Measurements from ENCODE around the gene PALM. TPM values are rescaled to one million over a fixed set of nuclear protein-coding genes. Genes with fewer than 3 reads are reported as not detected.
A peak's percentile ranks its signal among the peaks of the same experiment; 100 is the strongest.

PALM gene, protein sequence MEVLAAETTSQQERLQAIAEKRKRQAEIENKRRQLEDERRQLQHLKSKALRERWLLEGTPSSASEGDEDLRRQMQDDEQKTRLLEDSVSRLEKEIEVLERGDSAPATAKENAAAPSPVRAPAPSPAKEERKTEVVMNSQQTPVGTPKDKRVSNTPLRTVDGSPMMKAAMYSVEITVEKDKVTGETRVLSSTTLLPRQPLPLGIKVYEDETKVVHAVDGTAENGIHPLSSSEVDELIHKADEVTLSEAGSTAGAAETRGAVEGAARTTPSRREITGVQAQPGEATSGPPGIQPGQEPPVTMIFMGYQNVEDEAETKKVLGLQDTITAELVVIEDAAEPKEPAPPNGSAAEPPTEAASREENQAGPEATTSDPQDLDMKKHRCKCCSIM
- polyA plus RNA-seq (74.8 and 87.3 TPM in 2 replicates), polyA minus RNA-seq (141 and 155 TPM in 2 replicates)

GRCh38 chr19:708154-709143, at the start of gene PALM:
Gene PALM, plus strand, starts transcription at chr19:708935. Its CDS starts 212 bp downstream, at chr19:709147.
- Histone ChIP-seq H3K27ac (ENCODE audit: low read length) (peak within 1 kb of the TSS; percentile 67), H3K9ac (ENCODE audit: low read length) (peak within 1 kb of the TSS; percentile 83), H3K9me2 (ENCODE audit: insufficient read depth, low read length) (no peaks in the 10 kb centered on the region), H3K9me3 (ENCODE audit: low read length) (no peaks in the 10 kb centered on the region), H3K4me3 (ENCODE audit: low read length) (peak within 1 kb of the TSS; percentile 90), H3K27me3 (ENCODE audit: insufficient read depth, low read depth, low read length) (no peaks in the 10 kb centered on the region), H4K20me1 (ENCODE audit: insufficient read depth) (no peaks in the 10 kb centered on the region), H3K79me2 (replicated peaks; ENCODE audit: insufficient read depth, low read length) (peaks cover 48% of the 10 kb centered on the region), H3F3A (ENCODE audit: insufficient read depth, low read length, poor library complexity, severe bottlenecking) (no peaks in the 10 kb centered on the region), H2AFZ (ENCODE audit: low read depth, low read length) (peak within 1 kb of the TSS; percentile 51), H3K36me3 (ENCODE audit: insufficient read depth, low read length) (no peaks in the 10 kb centered on the region), H3K4me2 (ENCODE audit: low read length) (peak within 1 kb of the TSS; percentile 62)
- peak; percentile 27 for TF ChIP-seq CTCF (IDR thresholded peaks at IDR 0.05; ENCODE audit: poor library complexity, severe bottlenecking)
- TF ChIP-seq REST (IDR thresholded peaks at IDR 0.05; ENCODE audit: borderline replicate concordance) = peak; percentile 37
- TF ChIP-seq RAD21 (conservative IDR thresholded peaks at IDR 0.05) = no peak
- peak; percentile 66 for TF ChIP-seq POLR2AphosphoS5 (IDR thresholded peaks at IDR 0.05)

GRCh38 chr19:660793-661426, 47.8 kb upstream of the PALM start:
- Histone ChIP-seq H3K27ac (ENCODE audit: low read length) (no peak overlapping the region), H3K4me3 (ENCODE audit: low read length) (peak overlapping the region; percentile 91), H3K9ac (ENCODE audit: low read length) (peak overlapping the region; percentile 82), H3F3A (ENCODE audit: insufficient read depth, low read length, poor library complexity, severe bottlenecking) (no peaks in the 10 kb centered on the region), H3K9me3 (ENCODE audit: low read length) (no peaks in the 10 kb centered on the region), H3K9me2 (ENCODE audit: insufficient read depth, low read length) (no peaks in the 10 kb centered on the region), H3K4me2 (ENCODE audit: low read length) (no peak overlapping the region), H3K79me2 (replicated peaks; ENCODE audit: insufficient read depth, low read length) (peaks cover 47% of the 10 kb centered on the region), H3K36me3 (ENCODE audit: insufficient read depth, low read length) (no peaks in the 10 kb centered on the region), H4K20me1 (ENCODE audit: insufficient read depth) (peaks cover 11% of the 10 kb centered on the region), H2AFZ (ENCODE audit: low read depth, low read length) (no peak overlapping the region), H3K27me3 (ENCODE audit: insufficient read depth, low read depth, low read length) (no peaks in the 10 kb centered on the region)
- TF ChIP-seq RAD21 (conservative IDR thresholded peaks at IDR 0.05) = no peak
- TF ChIP-seq EZH2 (IDR thresholded peaks at IDR 0.05; ENCODE audit: borderline replicate concordance, insufficient read depth, low read length, poor library complexity, severe bottlenecking) = no peak
- TF ChIP-seq TAF1 (IDR thresholded peaks at IDR 0.05; ENCODE audit: low read depth) = no peak
- no peak for TF ChIP-seq SMC3 (conservative IDR thresholded peaks at IDR 0.05; ENCODE audit: poor library complexity)
- TF ChIP-seq CTCF (IDR thresholded peaks at IDR 0.05; ENCODE audit: poor library complexity, severe bottlenecking) = no peak
- no peak for TF ChIP-seq MXI1 (conservative IDR thresholded peaks at IDR 0.05; ENCODE audit: poor library complexity, severe bottlenecking)
- TF ChIP-seq REST (IDR thresholded peaks at IDR 0.05; ENCODE audit: borderline replicate concordance) = no peak
- TF ChIP-seq EP300 (conservative IDR thresholded peaks at IDR 0.05; ENCODE audit: poor library complexity, severe bottlenecking) = no peak
